ENCODE results near the gene SNAPC1. TPM values are rescaled to one million over a fixed set of nuclear protein-coding genes. Genes with fewer than 3 reads are reported as not detected.

Gene SNAPC1, protein sequence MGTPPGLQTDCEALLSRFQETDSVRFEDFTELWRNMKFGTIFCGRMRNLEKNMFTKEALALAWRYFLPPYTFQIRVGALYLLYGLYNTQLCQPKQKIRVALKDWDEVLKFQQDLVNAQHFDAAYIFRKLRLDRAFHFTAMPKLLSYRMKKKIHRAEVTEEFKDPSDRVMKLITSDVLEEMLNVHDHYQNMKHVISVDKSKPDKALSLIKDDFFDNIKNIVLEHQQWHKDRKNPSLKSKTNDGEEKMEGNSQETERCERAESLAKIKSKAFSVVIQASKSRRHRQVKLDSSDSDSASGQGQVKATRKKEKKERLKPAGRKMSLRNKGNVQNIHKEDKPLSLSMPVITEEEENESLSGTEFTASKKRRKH
- 12.9 to 17.8 TPM (median 15.4 TPM) in 5 replicates for total RNA-seq (2022; extraction: Qiagen RNA extraction; ENCODE audit: low read depth)

GRCh38 chr14:61761959-61762786, at the start of gene SNAPC1:
Gene SNAPC1 (plus strand): TSS chr14:61762420. CDS start chr14:61762461, 41 bp downstream.

GRCh38 chr14:61812347-61813095, 50.3 kb downstream of the SNAPC1 start, which contains the start of gene SYT16:
Gene SYT16 (plus strand): TSS chr14:61812703.

Other genes with a start within 250 kb of the SNAPC1 start
- 131 to 237 TPM (median 201 TPM) in 5 replicates for gene HIF1A, start 66.9 kb upstream of the SNAPC1 start, total RNA-seq (2022; extraction: Qiagen RNA extraction; ENCODE audit: low read depth)
- gene SYT16, start 50.3 kb downstream of the SNAPC1 start, total RNA-seq (2022; extraction: Qiagen RNA extraction; ENCODE audit: low read depth) = 0.06 to 0.23 TPM (median 0.15 TPM) in 5 replicates

Data from A549 treated with DMSO at 1 μM for 4 hours (cell line).